NOMO-1 (cell line): ENCODE results near the gene COG3.

Source experiments
- DNase-seq, 2 experiments: peaks; one replicate each; lab custom pipeline; 2025; ENCODE audit not compliant: unreplicated experiment in 2 of 2; lab: John Stamatoyannopoulos, UW

Gene COG3

DNA sequence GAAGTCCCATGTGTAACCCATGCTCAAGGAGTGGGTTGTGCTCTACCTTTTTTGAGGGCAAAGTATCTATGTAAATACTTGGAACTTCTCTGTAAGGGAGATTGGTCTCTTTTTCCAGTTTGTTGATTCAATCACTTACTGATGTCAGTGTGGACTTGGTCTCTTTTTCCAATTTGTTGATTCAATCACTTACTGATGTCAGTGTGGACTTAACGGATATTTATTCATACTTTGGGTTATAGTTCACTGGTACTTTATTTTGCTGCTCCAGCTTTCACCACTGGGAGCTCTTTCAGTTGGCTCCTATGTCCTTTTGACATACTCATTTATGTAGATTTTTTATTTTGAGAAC is 36.4 kb downstream of the COG3 start:
- no peak for DNase-seq

DNA sequence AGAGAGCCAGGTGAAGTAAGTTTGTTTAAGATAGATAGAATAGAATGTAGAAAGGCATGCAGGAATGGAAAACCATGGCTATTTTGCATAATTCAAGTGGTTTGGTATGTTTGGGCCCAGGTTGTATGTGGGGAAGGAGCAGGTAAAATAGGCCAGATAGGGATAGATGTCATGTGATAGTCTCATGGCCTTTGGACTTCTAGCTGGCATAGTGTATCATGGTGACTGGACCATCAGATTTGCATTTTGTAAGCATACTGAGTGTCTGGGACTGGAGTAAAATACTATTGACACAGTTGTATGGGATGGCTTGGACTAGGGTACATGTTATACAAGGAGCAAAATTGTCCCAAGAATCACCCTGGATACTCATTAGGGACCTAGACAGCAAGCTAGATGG is 38.9 kb downstream of the COG3 start:
- no peak for DNase-seq

DNA sequence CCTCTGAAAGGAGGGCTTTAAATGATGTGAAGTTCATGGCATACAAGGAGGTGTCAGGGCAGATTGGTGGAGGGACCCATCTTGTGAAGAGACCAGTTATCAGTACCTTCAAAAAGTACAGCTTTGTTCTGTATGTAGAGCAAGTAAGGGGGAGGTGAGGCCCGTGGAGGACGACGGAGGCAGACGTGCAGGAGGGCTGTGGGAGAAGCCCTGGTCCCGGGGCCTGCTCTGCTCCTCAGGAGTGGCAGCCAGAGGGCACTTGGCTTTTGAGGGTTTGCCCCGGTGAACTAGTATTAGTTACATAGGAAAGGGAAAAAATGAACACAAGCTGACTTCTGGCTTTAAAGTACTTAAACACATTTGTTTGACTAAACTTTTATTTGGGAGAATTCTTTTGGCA is 42.1 kb downstream of the COG3 start:
- DNase-seq = no peak

DNA sequence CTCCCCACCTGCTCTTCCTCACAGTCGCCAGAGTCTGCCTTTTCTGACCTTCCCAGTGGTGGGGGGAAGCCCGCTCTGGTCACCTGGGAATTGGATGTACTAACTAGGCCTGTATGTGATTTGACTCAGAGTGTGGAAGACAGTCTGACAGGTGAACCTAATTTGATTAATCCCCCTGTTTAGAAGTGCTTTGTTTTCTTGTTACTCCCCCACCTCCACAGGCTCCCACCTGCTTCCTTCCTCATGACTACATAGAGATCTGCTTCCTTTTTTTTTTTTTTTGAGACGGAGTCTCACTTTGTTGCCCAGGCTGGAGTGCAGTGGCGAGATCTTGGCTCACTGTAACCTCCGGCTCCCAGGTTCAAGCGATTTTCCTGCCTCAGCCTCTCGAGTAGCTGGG is 44.0 kb downstream of the COG3 start:
- no peak for DNase-seq

DNA sequence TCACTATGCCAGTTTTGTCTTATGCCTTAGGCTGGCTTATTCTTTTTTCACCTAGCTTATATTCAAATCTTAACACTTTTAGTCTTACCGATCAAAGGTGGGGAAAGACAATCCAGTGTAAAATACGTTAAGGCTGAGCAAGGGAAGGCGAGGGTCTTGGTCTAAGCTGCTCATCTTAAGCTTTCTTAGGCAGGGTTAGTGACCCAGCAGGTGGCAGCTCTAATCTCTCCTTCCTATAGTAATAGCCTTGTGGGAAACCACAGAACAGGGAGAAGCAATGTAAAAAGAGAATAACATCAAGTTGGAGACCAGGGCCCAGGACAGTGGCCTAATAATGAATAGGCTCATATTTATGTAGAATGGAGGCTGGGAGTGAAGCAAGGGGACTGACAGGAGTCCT is 45.9 kb downstream of the COG3 start:
- DNase-seq = no peak

DNA sequence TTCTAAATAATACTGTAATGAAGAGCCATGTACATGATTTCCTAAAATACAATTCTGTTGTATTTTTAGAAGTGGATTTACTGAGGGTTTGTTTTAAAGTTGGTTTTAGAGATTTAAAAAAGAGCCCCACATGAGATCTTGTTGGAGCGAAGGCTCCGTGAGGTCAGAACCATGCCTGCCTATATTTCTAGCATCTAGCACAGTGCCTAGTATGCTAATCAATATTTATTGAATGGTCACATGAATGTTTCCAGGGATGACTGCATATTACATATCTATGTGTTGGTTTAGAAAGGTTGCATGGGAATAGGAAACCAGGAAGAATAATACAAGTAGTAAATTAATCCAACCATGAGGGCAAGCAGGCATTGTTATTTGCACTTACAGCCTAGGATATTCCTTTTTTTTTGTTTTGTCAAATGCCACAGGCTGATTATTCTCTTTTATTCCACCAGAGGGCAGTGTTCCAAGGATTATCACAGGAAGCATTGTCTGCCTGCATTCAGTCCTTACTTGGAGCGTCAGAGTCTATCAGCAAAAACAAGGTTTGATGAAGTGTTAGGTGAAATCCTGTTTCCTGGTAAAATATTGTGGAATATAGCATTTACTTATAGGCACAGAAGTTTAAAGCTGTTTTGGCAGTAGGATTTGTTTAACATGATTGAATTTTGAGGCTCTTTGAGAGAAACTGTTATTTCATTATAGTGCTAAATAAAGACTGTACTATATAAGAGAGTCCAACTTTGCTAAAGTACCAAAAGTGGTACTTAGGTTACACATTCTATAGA is 46.8 kb downstream of the COG3 start:
- DNase-seq = peak; percentile 26 to 62

DNA sequence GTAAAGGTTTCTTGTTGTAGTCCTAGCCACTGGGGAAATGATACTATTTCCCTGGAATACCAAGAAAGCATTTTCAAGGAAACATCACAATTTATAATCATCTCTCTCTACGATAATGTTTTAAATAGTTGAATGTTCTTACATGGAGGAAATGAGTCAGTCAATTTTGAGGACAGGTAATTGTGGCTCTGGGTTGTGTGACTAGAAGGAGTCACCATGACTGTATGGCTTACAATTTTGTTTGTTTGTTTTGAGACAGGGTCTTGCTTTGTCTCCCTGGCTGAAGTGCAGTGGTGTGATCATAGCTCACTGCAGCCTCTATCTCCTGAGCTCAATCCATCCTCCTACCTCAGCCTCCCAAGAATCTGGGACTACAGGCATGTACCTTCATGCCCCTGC is 47.4 kb downstream of the COG3 start:
- no peak for DNase-seq

DNA sequence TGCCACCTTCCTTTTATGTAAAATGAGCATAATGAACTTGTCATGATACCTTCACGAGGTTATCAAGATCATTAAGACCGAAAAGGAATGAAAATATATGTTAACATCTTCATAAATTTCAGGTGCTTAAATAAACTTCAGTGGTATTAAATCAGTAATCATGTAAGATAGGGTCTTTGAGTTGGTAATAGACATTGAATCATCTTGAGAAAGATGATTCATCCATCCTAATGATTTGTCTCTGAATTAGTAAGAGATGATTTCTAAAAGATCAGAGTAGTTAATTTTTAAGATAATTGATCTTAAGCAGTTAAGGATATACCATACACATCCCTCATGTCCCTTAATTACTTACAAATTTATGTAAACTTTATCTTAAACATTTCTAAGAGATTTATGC is 52.0 kb downstream of the COG3 start:
- DNase-seq = no peak

DNA sequence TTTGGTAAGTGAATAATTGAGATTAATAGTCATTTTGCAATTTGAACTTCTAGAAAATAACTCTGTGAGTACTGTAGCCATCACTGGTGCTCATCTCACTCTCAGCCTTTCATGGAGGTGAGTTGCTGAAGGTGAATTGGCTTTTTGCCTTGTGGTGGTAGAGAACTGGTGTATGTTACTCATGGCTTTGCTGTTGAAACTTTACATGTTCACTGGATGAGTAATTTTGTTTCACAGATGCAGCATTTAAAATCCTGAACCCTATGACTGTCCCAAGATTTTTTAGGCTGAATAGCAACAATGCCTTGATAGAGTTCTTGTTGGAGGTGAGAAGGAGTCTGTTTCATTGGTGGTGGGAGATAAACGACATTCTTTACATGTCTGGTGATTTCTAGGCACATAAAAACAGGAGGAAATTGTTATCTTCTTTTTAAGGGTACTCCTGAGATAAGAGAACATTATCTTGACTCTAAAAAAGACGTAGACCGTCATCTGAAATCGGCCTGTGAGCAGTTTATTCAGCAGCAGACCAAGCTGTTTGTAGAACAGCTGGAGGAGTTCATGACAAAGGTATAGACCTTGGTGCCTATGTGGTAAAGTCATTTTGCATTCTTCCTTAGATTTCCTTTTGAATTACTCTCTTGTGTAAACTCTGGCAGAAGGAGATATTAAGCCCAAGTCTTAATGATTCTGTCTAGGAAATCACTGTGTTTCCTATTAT is 53.9 kb downstream of the COG3 start:
- DNase-seq = no peak

DNA sequence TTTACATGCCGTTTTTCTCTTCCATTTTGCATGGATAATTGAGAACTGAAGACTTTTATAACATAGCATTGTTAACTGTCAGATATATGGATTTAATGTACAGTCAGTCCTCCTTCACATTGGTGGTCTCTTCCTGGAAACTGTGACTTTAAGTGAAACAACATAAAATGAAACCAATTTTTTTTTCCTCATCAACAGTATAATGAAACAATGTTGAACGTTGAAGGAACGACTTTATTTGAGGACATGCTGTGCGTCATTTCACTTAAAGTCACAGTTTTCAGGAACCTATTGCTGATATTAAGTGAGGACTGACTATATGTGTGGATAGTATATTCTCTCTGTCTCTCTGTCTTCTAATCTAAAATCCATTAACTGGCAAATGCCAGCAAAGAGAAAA is 54.8 kb downstream of the COG3 start:
- peak; percentile 22 to 83 for DNase-seq

DNA sequence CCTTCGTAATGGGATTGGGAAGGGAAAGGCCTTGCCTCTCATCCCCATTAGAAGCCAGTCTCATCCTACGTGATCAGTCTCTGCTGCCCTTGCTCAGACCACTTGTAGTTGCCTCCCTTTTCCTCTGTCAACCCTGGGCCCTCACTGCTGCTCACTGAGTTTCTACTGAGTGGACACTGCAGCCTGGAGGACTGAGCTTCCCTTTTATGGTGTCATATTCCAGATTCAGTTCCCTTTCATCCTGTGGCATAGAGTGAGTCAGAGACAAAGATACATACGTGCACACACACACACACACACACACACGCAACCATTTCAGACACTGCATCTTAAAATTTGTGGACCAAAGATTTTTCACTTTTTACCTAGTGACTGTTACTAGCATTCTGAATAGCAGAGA is 56.6 kb downstream of the COG3 start:
- DNase-seq = peak; percentile 61 to 86

DNA sequence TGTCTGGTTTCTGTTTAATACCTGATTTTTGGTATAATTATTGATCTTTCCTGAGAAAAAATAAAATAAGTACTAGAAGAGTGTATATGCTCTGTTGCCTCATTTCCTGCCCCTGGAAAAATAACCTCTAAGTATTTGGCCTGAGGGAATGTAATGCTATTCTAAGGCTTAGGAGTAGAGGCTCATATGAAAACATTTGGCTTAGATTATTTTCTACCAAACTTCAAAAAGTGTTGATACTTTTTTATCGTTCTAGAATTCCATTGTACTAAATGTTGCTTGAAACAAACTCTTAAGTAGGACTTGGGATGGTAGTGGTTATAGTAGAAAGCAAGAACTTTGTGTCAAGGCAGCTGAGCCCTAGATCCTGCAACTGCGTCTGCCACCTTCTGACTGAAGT is 57.8 kb downstream of the COG3 start:
- no peak for DNase-seq

DNA sequence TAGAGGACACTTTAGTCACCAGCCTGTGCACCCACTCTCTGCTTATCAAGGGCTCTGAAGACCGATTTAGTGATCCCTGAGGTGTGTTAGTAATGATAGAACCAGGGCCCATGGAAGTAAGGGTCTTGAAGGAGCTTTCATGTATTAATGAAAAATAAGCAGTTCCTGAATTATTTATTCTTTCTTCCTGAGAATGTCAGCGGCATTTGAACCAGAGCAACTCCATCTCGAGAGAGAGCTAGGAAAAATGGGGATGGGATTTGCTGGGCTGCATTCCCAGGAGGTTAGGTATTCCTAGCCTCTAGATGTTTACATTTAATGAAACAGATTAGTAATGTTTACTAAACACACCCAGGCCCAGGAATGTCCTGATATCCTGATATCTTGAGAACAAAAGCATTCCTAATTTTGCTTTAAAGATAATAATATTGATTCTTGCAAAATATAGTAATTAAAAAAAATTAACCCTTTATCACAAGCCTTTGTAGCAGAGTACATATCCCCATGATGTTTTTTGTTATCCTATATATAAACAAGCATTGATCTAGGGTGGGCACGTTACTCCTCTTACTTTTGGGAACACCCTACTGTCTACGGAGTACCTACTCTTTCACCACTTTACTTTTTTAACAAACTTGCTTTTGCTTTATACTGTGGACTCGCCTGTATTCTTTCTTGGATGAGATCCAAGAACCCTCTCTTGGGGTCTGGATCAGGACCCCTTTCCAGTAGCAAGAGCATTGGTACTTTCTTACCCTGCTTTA is 63.1 kb downstream of the COG3 start:
- DNase-seq = no peak

DNA sequence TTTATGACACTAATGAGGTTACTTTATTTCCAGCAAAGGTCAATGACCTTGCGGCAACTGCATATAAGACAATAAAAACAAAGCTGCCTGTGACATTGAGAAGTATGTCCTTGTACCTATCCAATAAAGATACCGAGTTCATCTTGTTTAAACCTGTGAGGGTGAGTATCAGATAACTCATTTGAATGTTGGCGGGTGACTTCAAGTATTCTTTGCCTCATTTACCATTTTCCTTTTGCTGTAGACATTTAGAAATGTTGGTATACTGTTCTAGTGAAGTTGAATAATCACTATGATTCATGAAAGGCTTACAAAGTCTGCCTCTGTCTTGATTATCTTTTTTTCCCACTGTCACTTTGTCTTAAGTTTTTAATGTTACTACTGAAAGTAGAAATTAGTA is 65.0 kb downstream of the COG3 start:
- DNase-seq = no peak

DNA sequence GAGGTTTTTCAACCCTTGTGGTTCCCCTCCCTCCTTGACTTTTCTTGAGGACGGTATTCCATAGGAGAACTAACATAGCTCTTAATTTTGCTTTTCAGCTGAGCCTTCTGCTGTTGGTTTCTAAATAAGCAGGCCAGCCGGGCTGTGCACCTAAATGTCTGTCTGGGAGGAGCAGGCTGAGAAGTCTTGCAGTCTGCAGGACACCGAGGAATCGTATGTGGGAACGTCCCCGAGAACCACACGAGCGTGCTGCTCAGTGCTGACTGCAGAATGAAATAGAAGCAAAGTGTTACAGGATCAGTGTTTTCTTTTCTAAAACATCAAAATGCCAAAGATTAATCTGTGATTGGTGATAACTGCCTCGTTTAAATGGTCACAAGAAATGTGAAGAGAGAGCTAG is 69.9 kb downstream of the COG3 start:
- DNase-seq = no peak

DNA sequence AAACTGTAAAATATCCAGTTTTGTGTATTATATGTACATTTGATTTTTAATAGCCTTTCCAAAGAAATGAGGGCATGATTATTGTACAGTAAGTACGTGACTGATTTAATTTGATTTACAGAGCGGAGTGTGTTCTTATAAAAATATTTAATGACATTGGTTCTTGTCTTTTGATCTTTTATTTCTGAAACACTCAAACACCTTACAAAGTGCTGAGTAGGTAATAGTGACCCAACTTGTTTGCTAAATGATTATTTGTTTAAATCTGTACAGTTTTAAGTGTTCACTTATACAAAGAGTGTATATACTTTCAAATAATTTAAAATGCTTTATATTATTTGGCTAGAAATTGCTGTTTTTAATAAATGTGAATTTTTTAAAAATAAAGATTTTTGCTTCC is 71.5 kb downstream of the COG3 start:
- DNase-seq = no peak

DNA sequence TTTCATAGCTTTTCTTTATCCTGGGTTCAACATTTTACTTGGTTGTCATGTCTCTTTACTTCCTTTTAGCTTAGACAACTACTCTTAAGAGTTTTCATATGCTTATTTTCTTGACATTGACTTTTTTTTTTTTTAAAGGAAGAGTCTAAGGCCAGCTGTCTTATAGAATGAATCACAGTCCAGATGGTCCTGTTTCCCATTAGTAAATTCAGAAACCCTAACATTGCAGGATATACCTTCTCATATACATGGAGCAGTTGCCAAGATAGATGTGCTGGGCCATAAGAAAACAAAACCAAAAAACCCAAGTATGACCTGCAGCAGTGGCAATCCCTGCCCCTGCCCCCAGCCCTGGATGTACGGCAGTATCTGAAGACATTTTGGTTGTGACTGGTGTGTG is 72.8 kb downstream of the COG3 start:
- no peak for DNase-seq

DNA sequence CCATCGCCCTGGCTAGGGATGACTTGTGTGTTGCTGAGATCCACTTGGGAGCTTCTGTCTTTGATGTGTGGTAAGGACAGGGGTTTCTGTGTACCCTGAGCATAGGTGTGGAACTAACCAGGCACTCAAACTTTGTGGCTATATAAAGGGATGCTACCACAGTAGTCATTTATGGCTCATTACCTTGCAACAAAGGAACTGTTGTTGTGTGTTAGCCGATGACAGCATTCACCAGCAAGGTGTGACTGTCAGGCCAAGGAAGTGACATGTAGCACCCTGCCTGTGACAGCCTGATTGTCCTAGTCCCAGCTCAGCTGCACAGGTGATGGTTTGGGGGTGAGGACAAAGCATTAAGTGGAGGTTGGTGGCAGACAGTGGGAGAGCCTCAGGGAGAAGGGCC is 73.6 kb downstream of the COG3 start:
- DNase-seq = no peak

DNA sequence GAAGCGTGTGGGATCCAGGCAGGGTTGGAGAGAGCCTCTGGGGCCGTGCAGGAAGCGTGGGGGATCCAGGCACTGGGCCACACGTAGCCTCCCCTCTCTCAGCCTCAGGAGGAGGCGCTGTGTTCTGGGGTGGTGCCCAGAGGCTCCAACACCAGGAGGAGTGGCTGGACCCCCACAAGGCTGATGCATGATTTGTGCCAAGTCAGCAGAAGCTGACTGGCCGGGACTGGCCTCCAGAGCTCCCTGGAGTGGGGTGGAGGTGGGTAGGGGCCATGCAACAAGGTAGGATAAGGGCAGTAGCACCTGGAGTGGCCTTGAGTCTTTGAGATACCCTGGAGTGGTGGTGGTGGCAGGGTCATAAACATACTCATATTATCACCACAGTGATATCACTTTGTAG is 75.5 kb downstream of the COG3 start:
- no peak for DNase-seq

DNA sequence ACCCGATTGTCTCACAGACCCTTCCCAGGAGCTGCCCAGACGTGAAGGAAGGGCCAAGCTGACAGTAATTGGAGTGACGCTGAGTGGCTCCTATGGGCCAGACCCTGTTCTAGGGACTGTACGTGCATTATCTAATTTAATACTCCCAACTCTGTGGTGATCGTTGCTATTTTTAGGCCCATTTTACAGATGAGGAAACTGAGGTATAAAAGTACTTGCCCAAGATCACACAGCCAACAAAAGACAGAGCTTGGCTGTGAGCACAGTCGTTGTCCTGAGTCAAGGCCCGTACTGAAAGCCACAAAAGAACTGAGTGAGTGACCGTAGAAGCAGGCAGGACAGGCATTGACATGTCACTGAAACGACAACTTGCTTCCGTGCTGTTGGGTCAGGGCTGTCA is 76.1 kb downstream of the COG3 start:
- DNase-seq = no peak

DNA sequence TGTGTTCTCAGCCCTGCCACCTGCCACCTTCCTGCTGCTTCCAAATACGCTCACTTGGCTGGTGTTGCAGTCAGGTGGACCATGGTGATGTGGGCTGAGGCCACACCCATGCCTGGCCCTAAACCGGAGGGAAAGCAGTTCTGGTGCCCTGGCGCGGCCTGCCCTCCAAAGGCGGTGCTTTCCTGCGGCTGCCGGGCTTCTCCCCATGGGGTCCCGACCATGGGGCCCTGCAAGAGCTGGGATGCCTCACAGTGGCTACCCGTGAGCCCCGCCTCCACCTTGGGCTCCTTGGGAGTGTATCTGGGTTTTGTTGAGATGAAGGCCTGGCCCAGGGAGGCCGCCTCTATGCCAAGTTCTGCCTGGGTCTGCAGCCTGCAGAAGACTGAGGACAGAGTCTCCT is 77.1 kb downstream of the COG3 start:
- no peak for DNase-seq

DNA sequence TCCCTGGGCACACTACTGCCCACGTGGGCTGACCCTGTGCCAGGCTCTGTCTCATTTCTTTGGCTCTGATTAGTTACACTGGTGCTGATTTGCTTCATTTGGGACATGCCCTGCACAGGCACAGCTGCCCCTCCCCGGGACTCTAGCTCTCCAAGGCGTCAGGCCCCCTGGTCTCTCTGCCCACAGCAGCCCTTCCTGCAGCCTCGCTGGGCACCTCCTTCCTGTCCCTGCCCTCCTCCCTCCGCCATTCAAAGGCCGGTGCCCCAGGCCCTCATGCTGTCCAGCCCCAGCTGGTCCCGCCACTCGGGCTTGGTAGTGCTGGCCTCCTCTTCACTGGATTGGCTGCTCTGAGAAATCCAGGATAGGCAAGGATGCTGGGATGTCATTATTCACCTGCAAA is 77.7 kb downstream of the COG3 start:
- DNase-seq = no peak
